T1000 (cell line): Measurements from ENCODE around the gene PLA2G6.
"Not testable (repeated sequence)": the region's sequence is repeated elsewhere in the genome, so short reads cannot be mapped to it uniquely, and the experiment has no call there.

Experiments used
- DNase-seq: peaks from one replicate; lab custom pipeline; 2025; ENCODE audit warnings: mixed read lengths; lab: John Stamatoyannopoulos, UW

Gene PLA2G6

DNA sequence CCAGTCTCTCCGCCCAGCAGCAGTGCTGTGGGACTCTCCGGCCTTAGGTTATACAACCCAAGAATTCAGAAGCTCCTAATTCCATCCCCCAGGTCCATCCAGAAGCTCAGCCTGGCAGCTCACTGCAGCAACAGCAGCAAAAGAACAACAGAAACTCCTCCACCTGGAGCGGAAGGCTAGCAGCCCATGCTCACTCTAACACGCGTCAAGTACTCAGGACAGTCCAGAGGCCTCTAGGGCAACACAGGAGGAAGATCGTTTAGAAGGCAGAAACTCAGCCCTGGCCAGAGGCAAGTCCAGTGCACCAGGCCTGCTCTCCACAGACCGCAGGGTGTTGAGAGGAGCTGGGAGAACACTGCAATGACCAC lies 17.1 kb downstream of the PLA2G6 start:
- no peak for DNase-seq

DNA sequence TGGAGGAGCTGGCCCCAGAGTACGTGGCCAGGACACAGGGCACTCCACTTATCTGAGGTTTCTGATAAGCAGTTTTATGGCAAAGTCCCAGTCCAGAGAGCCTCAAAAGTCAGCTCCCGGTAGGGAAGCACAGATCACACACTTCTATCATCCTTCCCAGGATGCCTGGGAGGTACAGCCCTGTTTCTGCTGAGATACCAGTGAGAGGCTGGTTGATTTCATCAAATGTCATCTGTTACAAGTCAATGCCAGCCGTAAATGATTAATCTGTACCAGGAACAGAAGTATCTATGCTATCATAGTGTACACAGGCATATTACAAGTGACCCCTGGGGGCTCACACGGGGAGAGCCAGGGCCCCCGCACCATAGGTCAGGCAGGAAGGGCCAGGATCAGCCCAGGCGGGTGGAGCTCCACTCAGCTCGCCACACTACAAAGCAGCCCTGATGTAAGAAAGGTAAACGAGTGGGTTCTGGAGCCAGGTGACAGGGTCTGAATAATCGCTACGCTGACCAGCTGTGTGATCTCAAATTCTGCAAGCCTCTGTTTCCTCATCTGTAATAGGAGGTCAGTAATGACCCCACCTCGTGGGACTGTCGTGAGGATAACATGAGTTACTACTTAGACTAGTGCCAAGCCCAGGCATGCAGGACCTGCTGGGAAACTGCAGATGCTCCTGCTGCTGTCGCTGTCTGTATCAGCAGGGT lies 17.6 kb downstream of the PLA2G6 start:
- no peak for DNase-seq

DNA sequence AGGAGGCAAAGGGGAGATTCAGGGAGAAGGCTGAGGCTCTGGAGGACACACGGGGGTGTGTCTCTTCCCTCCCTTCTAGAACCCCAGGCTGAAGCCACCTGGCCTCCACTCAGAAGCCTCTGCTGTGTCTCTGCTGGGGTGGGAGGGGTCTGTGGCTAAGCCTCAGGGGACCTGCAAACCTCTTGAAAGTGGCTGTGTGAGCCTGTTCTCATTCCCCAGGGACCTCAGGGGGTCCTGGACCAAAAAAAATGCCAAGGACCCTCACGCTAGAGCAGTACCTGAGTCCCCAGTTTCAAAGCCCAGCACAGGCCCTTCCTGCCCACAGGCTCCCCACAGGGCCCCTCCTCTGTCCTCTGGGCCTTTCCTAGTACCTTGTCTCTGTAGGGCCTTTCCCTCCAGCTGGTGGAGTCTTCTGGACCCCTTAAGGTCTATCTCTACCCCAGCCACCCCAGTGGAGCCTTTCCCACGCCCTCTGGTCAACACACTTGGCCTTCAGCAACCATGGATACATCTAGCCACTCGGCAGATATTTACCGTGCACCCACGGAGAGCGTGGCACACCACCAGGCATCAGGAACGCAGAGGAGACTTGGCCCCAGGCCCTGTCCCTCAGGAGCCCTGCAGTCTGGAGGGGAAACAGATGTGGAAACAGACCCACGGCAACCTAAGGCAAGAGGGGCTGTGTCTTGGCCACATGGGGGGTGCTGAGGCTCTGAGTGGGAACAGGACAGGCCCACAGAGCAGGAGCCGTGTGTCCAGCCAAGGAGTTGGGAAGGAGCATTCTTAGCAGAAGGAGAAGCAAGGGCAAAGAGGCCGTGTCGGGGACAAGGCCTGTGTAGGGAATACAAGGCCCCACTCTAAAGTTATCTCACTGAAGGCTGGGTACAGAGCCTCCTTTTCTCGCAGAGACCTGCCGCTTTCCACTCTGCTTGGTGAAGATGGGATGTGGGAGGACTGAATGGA lies 18.5 kb downstream of the PLA2G6 start:
- no peak for DNase-seq

DNA sequence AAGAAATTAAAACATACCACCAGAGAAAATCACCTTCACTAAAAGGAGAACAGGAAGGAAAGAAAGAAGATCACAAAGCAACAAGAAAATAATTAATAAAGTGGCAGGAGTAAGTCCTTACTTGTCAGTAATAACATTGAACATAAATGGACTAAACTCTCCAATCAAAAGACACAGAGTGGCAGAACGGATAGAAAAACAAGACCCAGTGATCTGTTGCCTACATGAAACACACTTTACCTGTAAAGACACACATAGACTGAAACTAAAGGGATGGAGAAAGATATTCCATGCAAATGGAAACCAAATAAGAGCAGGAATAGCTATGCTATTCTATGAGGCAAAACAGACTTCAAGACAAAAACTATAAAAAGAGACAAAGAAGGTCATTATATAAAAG lies 25.9 kb downstream of the PLA2G6 start:
- DNase-seq: no peak

DNA sequence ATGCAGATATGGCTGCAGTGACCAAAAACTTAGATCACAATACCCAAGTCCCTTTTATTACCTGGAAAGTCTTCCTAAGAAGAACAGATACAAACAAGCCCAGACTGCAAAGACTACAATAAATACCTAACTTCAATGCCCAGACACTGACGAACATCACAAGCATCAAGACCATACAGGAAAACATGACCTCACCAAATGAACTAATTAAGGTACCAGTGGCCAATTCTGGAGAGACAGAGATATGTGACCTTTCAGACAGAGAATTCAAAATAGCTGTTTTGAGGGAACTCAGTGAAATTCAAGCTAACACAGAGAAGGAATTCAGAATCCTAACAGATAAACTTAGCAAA lies 27.1 kb downstream of the PLA2G6 start:
- DNase-seq: not testable (repeated sequence)

DNA sequence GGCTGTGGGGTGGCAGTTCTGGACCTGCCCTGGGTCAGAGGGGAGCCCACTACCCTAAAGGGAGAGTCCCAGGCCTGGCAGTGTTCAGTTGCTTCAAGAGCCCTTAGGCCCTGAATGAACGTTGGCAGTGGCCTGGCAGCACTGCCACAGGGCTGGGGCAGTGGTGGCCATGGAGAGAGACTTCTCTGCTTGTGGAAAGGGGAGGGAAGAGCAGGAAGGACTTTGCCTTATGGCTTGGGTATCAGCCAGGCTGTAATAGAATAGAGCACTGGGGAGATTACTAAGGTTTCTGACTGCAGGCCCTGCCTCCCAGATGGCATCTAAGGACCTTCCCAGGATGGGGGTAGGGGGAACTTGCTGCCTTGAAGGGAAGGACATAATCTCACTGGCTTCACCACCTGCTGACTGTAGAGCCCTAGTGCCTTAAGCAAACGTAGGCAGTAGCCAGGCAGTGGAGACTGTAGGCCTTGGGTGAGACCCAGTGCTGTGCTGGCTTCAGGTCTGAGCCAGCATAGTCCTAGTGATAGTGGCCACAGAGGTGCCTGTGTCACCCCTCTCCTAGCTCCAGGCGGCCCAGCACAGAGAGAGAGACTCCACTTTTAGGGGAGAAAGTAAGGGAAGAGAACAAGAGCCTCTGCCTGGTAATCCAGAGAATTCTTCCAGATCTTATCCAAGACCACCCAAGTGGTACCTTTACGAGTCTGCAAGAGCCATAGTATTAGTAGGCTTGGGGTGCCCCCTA lies 27.6 kb downstream of the PLA2G6 start:
- DNase-seq: no peak

DNA sequence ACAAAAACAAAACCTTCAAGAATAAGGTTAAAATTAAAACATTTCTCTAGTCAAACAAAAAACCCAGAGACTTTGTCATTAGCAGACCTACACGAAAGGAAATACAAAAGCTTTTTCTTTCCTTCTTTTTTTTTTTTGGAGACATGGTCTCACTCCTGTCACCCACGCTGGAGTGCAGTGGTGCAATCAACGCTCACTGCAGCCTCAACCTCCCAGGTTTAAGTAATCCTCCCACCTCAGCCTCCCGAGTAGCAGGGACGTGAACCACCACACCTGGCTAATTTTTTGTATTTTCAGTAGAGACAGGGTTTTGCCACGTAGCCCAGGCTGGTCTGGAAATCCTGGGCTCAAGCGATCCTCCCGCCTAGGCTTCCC lies 30.5 kb downstream of the PLA2G6 start:
- no peak for DNase-seq

DNA sequence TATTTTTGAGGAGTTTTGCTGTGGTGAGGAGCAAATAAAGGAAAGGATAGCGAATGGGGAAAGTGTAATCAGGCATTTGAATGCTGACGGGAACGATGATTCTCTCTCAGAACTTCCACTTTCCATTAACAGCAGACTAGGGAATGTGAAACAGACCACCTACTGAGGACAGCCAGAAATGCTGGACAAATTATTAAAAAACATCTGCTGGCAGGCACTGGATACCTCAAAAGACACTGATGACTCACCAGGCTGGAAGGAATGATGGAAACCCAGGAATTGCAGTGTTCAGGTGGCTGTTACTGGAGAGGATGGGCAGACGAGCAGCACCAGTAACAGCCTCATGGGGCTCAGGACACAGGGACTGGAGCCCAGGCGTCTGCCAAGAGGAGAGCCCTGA lies 33.4 kb downstream of the PLA2G6 start:
- DNase-seq: no peak

DNA sequence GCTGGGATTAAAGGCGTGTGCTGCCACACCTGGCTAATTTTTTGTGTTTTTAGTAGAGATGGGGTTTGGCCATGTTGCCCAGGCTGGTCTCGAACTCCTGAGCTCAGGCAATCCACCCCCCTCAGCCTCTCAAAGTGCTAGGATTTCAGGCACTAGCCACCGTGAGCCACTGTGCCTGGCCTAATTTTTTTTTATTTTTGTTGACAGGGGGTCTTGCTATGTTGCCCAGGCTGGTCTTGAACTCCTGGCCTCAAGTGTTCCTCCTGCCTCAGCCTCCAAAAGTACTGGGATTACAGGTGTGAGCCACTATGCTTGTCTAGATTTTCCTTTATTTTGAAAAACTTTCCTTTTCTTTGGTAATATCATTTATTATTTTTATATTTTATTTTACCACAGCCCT lies 35.5 kb downstream of the PLA2G6 start:
- not testable (repeated sequence) for DNase-seq

DNA sequence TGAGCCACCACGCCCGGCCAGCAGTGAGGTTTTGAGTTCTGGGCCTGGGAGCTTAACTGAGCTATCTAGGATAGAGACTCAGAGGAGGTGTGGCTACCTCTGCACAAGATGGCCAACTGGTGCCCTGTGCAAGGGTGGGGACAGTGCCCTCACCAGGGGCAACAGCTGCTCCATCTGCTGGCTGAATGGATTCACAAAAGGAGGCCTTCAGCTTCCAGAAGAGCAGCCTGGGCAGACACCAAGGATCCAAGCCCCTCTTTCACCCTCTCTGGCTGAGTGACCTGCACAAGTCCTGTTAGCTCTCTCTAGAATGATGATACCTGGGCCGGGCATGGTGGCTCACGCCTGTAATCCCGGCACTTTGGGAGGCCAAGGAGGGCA lies 37.6 kb downstream of the PLA2G6 start:
- no peak for DNase-seq

DNA sequence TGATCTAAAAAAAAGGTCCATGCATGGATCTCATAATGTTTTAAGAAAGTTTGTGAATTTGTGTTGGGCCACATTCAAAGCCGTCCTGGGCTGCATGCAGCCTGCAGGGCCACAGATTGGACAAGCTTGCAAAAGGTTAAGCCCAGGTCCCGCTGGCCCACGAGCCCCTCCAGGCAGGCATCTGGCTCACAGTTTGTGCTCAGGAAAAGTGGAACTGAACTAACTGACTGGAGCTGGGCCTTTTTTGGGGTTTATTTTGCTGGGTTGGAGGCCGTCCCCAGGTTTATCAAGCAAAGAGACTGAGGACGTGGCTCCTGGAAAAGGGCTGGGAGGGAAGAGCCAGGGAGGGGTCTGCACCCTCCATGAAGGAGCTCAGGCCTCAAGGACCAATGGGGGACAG lies 39.0 kb downstream of the PLA2G6 start:
- no peak for DNase-seq

DNA sequence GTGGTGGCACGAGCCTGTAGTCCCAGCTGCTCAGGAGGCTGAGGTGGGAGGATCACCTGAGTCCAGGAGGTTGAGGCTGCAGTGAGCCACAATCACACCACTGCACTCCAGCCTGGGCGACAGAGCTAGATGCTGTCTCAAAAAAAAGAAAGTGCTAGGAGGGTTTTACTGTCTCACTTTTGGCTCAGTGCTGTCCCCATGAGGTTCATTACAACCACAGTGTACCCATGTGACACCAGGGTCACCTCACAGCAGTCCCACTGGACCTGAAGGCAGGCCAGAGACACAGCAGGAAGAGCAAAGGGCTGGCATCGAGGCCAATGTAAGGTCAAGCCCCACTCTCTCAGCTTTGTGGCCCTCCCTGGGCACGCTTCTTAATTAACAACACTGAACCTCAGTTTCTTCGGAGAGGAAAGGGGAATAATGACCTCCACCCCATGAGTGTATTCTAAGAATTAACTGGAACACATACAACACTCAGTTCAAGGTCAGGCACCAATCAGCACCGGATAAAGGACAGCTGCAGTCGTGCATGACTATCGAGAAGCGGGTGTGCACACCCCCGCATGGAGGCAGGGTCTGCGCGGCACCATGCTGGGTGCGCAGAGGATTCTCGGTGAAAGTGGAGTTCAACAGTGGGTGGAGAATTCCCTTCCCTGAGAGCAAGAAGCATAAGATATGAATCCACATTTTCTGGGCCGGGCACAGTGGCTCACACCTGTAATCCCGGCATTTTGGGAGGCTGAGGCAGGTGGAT lies 40.2 kb downstream of the PLA2G6 start:
- no peak for DNase-seq

DNA sequence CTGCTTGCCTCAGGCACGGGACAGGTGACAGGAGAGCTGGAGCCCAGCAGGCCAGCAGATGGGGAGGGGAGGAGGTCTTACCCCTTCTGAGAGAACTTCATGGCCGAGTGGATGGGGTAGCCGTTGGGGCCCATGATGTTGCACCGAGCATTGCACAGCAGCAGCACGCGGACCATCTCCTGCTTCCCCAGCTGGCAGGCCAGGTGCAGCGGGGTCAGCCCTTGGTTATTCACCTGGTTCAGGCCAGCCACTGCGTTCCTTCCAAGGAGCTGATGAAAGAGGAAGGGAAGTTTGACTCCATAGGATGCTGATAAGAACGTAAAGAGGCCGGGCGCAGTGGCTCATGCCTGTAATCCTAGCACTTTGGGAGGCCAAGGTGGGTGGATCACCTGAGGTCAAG lies 41.7 kb downstream of the PLA2G6 start:
- no peak for DNase-seq

DNA sequence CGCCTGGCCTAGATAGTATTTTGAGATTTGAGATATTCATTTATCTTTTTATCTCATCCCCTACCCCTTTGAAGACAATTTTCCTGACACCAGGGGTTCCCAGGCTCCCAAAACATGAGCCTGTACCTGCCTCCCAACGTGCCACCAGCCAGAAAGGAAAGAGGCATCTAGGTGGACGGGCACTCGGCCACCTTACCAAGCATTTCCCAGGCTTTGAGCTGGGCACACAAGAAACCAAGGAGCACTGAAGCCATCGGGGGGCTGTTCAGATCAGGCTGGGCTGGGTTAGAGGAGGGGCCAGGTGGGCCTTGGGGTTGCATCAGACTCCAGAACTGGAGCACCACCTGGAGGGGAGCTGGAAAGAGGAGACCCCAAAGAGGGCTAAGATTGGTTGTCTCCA lies 42.7 kb downstream of the PLA2G6 start:
- DNase-seq: no peak

DNA sequence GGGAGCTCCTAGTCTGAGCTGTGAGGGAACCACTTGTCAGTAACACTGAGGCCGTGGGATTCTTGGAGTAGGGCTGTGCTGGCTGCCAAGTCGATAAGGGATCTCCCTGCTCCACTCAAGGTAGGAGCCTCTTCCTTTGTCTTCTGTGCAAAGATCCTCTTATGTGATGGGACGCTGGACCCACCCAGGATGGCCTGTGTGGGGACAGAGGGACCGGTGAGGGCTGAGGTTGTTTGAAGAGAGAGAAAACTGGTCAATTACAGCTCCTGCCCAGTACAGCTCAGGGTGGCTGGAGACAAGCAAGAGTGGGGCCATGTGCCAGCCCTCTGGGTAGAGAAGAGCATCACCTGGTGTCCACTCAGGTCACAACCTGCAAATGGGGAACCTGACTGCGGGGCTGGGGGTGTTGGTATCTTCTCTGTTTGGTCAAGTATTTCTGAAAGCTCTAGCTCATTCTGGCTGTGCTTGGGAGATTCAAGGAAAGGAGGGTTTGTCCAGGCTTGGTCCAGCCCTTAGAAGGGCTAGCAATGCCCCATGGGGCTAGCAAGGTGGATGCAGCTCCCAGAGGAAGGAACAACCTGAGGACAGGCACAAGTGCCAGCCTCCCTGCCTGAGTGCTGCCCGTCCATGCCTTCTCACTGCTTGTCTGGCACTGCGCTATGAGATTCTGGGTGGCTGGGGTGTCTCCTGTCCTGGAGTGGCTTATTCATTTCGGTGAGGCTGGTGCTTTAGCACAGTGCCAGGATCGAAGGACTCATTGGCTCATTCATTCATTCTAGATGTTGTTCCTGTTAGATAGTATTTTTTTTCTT lies 43.5 kb downstream of the PLA2G6 start:
- DNase-seq: no peak

DNA sequence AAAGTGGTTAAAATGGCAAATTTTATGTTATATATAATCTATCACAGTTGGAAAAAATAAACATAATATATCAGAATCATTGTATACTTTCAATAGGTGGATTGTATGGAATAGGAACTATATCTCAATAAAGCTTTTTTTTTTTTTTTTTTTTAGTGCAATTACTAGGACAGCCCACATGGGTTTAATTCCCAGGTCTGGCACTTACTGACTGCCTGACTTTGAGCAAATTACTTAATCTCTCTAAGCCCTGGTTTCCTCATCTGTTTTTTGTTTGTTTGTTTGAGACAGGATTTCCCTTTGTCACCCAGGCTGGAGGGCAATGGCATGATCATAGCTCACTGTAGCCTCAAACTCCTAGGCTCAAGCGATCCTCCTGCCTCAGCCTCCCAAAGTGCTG lies 45.0 kb downstream of the PLA2G6 start:
- DNase-seq: no peak

DNA sequence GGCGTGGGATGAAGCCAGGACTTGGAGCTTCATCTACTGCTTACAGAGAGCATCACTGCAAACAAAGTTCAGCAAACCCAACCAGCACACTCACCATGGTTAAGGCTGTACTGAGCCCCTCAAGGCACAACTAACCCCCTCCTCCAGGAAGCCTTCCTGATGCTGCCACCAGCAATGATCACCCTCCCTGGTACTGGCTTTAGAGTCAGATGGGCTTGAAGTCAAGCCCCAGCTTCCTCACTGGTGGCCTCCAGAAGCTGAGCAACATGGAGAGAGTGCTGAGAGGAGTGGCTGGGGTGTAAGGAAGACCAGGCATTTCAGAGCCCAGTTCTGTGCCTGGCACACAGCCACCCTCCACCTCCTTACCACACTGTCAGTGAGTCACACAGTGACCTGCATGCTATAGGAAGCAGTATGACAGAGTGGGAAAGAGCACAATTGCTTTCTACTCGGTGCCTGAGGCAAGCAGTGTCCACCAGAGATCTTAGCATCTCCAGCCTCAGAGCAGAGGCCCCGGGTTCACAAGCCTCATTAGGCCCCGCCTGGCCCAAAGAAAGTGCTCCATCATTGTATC lies 46.4 kb downstream of the PLA2G6 start:
- DNase-seq: peak; percentile 57

DNA sequence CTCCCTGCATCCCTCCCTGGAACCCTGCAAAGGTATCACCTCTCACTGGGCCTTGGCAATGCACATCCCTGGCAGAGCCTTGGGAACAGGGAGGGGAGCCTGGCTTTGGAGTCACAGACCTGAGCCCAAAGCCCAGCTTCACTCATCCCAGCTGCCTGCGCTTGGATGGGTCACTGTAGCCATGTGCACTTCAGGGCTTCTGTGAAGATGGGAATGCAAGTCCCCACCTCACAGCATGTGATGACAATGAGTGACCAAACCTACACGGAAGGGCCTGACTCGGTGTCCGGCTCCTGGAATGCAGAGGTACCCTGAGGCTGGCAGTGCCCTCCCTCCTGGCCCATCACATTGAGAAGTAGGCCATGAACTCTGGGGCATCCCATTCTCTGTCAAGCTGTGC lies 48.3 kb downstream of the PLA2G6 start:
- no peak for DNase-seq

DNA sequence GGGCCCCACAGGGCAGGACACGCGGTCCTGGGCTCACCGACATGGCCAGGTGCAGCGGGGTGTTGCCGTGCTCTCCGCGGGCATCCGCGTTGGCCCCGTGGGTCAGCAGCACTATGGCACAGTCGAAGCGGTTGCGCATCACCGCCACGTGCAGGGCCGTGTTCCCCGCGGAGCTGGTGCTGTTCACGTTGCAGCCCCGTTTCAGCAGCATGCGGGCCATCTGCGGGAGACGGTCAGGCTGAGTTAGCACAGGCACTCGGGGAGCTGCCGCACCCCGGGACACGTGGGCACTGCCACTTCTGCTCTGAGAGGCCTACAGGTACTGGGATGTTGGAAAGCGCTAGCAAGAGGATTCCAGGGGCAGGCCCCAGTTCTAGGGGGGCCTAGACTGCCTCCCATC lies 48.8 kb downstream of the PLA2G6 start:
- DNase-seq: no peak

DNA sequence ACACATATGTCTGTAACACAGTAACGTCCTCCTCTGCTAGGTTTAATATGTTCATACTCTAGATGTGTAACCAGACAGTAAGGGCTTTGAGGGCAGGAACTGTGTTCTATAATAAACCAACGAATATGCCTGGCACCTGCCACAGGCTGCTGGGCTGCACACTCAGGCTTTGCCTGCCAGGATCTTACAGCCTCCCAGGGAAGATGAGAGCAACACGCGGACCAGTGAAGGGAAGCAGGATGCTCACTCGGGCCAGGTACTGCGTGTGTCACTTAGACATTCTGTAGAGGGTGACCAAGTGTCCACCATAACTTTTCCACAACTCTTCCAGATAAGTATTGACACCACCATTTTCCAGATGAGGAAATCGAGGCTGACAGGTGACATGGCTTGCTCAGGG lies 49.5 kb downstream of the PLA2G6 start:
- DNase-seq: no peak

DNA sequence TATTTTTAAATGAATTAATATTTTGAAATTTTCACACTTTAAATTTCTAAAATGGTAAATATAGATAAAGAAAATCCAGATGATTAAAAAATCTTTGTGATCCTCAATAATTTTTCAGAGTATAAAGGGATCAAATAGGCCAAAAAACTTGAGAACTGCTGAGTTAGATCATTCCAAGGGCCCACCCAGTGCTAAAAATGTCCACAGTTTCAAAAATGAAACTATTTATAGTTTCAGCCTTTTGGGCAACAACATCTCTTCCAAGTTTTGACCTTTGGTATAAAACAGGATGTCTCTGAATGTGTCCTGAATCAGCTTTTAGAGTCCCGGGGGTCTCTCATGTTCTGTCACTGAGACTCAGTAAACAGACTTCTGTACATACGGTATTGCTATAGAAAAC lies 50.2 kb downstream of the PLA2G6 start:
- no peak for DNase-seq
